Eye (tissue), 1 donor: Measurements from ENCODE around the gene EAF1.
A peak's percentile ranks its signal among the peaks of the same experiment; 100 is the strongest.
"Not testable (repeated sequence)": the region's sequence is repeated elsewhere in the genome, so short reads cannot be mapped to it uniquely, and the experiment has no call there.

Experiments used
- DNase-seq: peaks from one replicate; pipeline ENCODE4 v3.0.0-alpha.2; 2015

The EAF1 gene

GRCh38 chr3:15453501-15453900 lies 26.1 kb downstream of the EAF1 start:
- DNase-seq, result no peak

GRCh38 chr3:15453991-15454625 lies 26.7 kb downstream of the EAF1 start:
- DNase-seq, result no peak

GRCh38 chr3:15454965-15455364 lies 27.6 kb downstream of the EAF1 start:
- DNase-seq, result no peak

- DNase-seq, result no peak
Measured at GRCh38 chr3:15455756-15456155, 28.4 kb downstream of the EAF1 start.

GRCh38 chr3:15456321-15456720 lies 28.9 kb downstream of the EAF1 start:
- no peak for DNase-seq

GRCh38 chr3:15456915-15457314 lies 29.5 kb downstream of the EAF1 start:
- not testable (repeated sequence) for DNase-seq

GRCh38 chr3:15458212-15458780 lies 30.9 kb downstream of the EAF1 start:
- DNase-seq, result no peak

GRCh38 chr3:15460891-15461531 lies 33.6 kb downstream of the EAF1 start:
- DNase-seq, result no peak

- DNase-seq, result no peak
Measured at GRCh38 chr3:15462451-15462850, 35.1 kb downstream of the EAF1 start.

- no peak for DNase-seq
Measured at GRCh38 chr3:15465876-15466585, 38.6 kb downstream of the EAF1 start.

- DNase-seq, result peak; percentile 33
Measured at GRCh38 chr3:15467227-15468181, 40.1 kb downstream of the EAF1 start.

- DNase-seq, result no peak
Measured at GRCh38 chr3:15470261-15470660, 42.9 kb downstream of the EAF1 start.

- no peak for DNase-seq
Measured at GRCh38 chr3:15470849-15471248, 43.5 kb downstream of the EAF1 start.

GRCh38 chr3:15471861-15472260 lies 44.5 kb downstream of the EAF1 start:
- no peak for DNase-seq

GRCh38 chr3:15475161-15475560 lies 47.8 kb downstream of the EAF1 start:
- DNase-seq, result no peak

- no peak for DNase-seq
Measured at GRCh38 chr3:15476378-15476777, 49.0 kb downstream of the EAF1 start.

GRCh38 chr3:15477951-15478639 lies 50.7 kb downstream of the EAF1 start:
- peak; percentile 68 for DNase-seq

- DNase-seq, result no peak
Measured at GRCh38 chr3:15478640-15478979, 51.2 kb downstream of the EAF1 start.

- no peak for DNase-seq
Measured at GRCh38 chr3:15479400-15480224, 52.2 kb downstream of the EAF1 start.

- DNase-seq, result not testable (repeated sequence)
Measured at GRCh38 chr3:15484551-15484950, 57.2 kb downstream of the EAF1 start.

- no peak for DNase-seq
Measured at GRCh38 chr3:15486020-15486419, 58.6 kb downstream of the EAF1 start.
